T-helper 2 cell treated with Interferon-gamma antibody and Interleukin-4, amounts not matched to agents 100 ng/mL and 5 ng/mL, for 36 hours (primary cell): ENCODE data around the gene FAM240A. TPM values are rescaled to one million over a fixed set of nuclear protein-coding genes. Genes with fewer than 3 reads are reported as not detected.

ENCODE experiments used
- intact Hi-C: fragments of 100-400 bp; cut with micrococcal nuclease; formaldehyde crosslinking; loops from one replicate; pipeline ENCODE4 v1.15.1; 2023
- total RNA-seq: library from RNA; stranded (reverse); gene quantifications from 2 replicates; pipeline ENCODE4 v1.2.3, GENCODE V29; 2022

FAM240A gene
- total RNA-seq, 1 donor from 2014 or later, result not detected

DNA sequence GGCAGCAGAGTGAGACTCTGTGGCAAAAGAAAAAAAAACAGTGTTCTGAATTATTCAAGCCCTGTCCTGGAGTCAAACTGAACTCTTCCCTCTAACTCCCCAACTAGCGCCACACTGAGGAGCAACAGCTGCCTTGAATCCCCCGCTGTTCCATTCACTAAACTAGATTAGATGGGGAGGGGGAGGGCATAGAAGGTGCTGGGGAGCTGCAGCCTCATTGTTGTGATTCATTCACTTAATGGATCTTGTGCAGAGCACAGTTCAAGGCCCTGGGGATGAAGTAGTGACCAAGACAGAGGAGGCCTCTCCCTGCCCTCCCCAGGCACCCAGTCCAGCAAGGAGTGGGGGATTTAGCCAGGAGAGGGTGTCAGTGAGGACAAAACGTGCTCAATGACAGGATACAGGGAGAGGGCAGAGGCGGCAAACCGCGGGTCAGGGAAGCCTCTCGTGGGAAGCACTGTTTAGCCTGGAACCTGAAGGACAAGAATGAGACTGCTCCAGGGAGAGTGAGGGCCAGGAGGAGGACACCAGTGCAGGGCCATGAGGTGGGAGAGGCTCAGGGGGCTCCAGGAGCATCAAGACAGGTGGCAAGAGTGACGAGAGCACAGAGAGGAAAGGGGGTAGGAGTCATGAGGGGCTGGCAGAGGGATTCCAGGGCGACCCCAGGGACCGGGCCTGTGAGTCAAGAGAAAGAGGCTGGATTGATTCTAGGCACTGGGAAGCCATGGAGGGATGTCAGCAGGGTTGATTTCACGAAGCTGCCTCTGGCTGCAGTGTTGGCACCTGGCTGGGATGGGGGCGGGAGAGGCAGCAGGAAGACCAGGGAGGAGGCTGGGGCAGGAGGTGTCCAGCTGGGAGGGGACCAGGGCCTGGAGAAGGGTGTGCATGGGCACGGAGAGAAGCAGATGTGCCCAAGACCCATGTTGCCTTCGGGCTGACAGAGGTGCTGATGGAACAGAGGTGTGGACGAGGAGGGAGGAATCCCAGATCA, 49.7 kb downstream of the FAM240A start:
- intact Hi-C loops, result no loop called here

- intact Hi-C loops, result no loop called here
These were observed 50.6 kb downstream of the FAM240A start for GRCh38 chr3:46662771-46663551.

- intact Hi-C loops, result no loop called here
These were observed 51.3 kb downstream of the FAM240A start for GRCh38 chr3:46663591-46664135.

GRCh38 chr3:46664188-46664970, 52.1 kb downstream of the FAM240A start:
- intact Hi-C loops, result no loop called here

DNA sequence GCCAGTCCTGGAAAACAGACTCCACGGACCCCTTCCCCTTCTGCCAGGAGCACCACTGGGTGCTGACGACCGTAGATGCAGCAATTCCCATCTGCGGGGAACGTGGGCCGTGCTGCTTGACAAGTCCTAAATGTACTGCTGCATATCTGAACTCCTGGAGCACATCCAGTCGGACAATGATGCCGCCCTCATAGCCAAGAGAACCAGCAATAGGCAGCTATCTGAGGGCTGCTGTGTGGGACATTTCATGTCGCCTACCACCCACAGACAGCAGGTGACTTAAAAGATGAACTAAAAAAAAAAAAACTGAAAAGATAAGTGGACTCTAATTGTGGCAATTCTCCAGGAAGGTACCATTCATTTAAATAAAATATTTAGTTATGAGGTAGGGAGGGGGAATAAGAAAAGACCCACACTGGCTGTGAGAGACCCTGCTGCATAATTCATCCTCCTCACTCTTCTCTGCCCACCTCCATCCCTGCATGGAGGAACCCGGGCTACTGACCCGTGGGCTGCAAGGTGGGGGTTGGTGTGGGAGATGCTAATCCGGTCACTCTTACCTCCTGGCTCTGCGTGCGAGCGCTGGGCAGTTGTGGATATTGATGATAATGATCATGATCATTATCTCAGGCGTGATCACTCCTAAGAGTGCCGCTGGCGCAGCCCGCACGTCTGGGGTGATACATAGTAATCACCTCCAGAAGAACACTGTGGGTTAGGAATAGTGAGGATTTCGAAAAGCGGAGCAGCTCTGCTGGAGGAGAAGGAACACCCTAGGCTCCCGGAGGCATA, 52.8 kb downstream of the FAM240A start:
- intact Hi-C loops, result no loop called here

- intact Hi-C loops, result no loop called here
These were observed 53.6 kb downstream of the FAM240A start for GRCh38 chr3:46665763-46666452.

- intact Hi-C loops, result no loop called here
These were observed 54.1 kb downstream of the FAM240A start for GRCh38 chr3:46666453-46666845.

GRCh38 chr3:46667061-46667621, 54.8 kb downstream of the FAM240A start:
- intact Hi-C loops, result no loop called here

DNA sequence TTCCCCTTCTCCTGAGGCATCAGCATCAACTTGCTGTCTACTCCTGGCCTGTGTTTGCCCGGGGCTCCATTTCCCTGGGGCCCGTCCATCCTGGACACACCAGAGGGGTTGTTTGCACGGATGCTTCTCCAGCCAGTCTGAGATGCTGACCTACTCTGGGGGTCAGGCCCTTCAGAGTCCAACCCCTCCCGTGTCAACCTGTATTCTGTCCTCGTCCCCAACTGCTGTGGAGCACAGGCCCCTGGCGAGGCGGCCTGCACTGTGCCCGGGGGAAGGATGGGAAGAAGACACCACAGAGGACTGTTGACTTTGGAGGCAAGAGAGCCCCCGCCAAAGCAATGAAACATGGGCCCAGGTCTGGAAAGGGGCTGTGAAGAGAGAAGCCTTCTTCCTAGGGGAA, 55.3 kb downstream of the FAM240A start:
- intact Hi-C loops, result no loop called here

DNA sequence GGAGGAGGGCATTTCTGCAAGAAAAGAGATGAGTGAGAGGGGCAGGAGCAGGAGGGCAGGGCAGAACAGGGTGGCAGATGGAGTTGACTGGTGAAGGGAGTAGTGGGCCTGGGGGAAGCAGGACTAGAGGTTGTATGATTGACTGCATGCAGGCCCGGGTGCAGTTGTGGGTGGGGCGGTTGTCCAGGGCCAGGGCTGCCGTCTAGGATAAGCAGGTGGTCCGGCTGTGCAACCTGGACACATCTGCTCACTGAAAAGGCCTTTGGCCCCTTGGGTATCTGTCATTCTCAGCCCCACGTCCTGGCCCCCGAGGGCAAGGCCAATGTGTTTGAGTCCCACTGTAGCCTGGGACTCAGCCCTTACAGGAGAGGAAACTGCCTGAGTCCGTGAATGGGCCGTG, 55.8 kb downstream of the FAM240A start:
- intact Hi-C loops, result no loop called here

- intact Hi-C loops, result no loop called here
These were observed 56.3 kb downstream of the FAM240A start for GRCh38 chr3:46668591-46668990.

DNA sequence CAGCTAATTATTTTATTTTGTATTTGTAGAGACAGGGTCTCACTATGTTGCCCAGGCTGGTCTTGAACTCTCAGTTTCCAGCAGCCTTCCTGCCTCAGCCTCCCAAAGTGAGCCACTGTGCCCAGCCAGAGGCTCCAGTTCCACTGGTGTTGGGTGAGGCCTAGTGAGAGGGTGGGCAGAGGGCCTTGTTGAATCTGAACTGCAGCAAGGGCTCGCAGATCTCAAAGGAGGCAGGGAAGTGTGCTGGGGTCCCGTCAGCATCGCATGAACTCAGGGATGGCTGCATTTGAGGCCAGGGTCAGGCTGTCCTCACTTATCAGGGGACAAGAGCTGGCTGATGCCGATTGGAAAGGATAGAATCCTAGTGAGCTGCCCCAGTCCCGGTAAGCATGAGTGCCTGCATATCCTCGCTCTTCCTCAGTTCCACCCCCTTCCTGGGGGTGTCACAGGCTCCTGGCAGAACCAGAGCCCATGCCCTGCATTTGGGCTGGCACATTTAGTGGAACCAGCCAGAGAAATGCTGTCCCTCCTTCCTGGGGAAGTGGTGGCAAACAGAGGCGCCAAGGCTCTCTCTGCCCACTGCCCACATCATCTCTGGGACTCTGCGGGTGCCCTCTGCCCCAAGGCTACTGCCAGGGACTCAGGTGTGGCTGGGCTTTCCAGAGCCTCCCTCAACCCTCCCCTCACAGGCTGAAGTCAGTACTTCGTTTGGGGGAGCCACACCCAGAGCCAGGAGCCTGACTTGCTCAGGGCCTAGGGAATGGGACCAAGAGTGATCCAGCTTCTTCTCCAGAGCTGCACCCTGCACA, 57.1 kb downstream of the FAM240A start:
- intact Hi-C loops, result no loop called here

GRCh38 chr3:46670000-46670890, 57.9 kb downstream of the FAM240A start:
- intact Hi-C loops, result no loop called here

DNA sequence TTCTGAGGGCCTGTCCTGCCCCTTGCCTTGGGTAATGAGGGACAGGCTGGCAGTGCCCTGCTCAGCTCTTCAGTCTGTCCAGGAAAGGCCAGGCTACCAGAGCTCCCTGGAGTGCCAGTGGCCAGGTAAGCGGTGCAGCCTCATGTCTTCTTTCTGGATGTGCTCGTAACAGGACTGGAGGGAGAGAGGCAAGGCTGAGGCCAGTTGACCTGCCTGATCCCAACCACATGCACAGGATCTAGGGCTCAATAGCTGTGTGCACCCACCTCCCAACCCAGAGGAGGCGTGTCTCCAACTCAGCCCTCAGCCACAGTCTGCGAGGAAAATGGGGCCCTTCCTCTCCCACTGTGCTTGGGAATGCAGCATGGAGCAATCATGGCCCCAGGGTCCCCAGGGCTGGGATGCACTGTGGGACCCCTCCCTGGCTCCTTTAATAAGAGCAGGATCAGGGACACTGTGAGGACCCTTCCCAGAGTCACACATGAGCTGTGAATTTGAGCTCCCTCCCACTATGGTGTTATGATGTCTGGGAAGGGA, 58.6 kb downstream of the FAM240A start:
- intact Hi-C loops, result no loop called here

GRCh38 chr3:46671541-46672348, 59.4 kb downstream of the FAM240A start:
- intact Hi-C loops, result no loop called here

DNA sequence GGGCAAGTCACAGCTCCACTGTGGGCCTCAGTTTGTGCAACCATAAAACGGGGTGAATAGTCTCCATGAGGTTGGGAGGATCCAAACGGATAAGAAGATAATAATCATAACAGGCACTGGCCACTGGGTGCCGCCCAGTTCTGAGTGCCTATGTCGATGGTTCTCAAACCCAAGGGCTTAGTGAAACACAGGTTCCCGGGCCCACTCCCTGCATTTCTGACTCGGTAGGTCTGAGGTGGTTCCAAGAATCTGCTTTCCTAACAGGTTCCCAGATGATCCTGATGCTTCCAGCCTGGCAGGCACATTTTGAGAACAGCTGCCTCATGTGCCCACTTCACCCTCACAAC, 60.0 kb downstream of the FAM240A start:
- intact Hi-C loops, result no loop called here
